IMR-90 (cell line): Measurements from ENCODE around the gene SLC35F3. TPM values are rescaled to one million over a fixed set of nuclear protein-coding genes. Genes with fewer than 3 reads are reported as not detected.

Source experiments
- ATAC-seq: fragments of 200-7000 bp; cut with Tn5 transposase; 2 replicates; pipeline ENCODE4 v1.9.1; 2020; ENCODE audit warnings: low read depth, mild to moderate bottlenecking, moderate library complexity
- BruUV-seq: library from RNA; stranded (reverse); fragments of 400-500 nt; replicated peaks from 2 replicates; lab custom pipeline; 2021; lab: Mats Ljungman, UMichigan
- CTCF ChIA-PET: fragments of 300-600 bp; formaldehyde crosslinking; extraction: SDS; loops from one replicate; lab custom pipeline; 2021; ENCODE audit warnings: antibody characterized with exemption; lab: Yijun Ruan, JAX
- POLR2A ChIA-PET: fragments of 300-600 bp; sonication (Branson Sonifier 250); formaldehyde crosslinking; loops from one replicate; lab custom pipeline; 2022; ENCODE audit warnings: antibody characterized with exemption; ENCODE audit not compliant: unreplicated experiment; lab: Charles Lee
- DNase-seq: peaks from one replicate; pipeline ENCODE4 v3.0.0; 2013
- H2AFZ ChIP-seq: replicated peaks from 2 replicates; pipeline ENCODE3; 2013; ENCODE audit warnings: low read length, mild to moderate bottlenecking; ENCODE audit not compliant: poor library complexity
- H2AK5ac ChIP-seq: 2 replicates; pipeline ENCODE4 v1.6.1; 2013; ENCODE audit warnings: low read depth, low read length, inconsistent platforms
- H2AK9ac ChIP-seq: replicated peaks from 2 replicates; pipeline ENCODE3; 2013; ENCODE audit warnings: mild to moderate bottlenecking, low read depth, low read length, moderate library complexity; ENCODE audit not compliant: poor library complexity
- H2BK120ac ChIP-seq: 2 replicates; pipeline ENCODE4 v1.6.1; 2013; ENCODE audit warnings: low read depth, low read length, inconsistent platforms
- H2BK15ac ChIP-seq: 3 replicates; pipeline ENCODE4 v1.6.1; 2013; ENCODE audit warnings: low read depth, low read length, inconsistent platforms
- H2BK20ac ChIP-seq: 2 replicates; pipeline ENCODE4 v1.6.1; 2013; ENCODE audit warnings: low read depth, mild to moderate bottlenecking, inconsistent platforms, low read length, moderate library complexity
- H2BK5ac ChIP-seq: 2 replicates; pipeline ENCODE4 v1.6.1; 2013; ENCODE audit warnings: mild to moderate bottlenecking, low read depth, low read length, inconsistent platforms; ENCODE audit not compliant: poor library complexity, severe bottlenecking
- H3K14ac ChIP-seq: replicated peaks from 2 replicates; pipeline ENCODE4 v1.6.1; 2013; ENCODE audit warnings: low read depth, low read length, inconsistent platforms
- H3K18ac ChIP-seq: 2 replicates; pipeline ENCODE4 v1.6.1; 2013; ENCODE audit warnings: low read depth, low read length, control low read depth
- H3K23ac ChIP-seq: 2 replicates; pipeline ENCODE4 v1.6.1; 2013; ENCODE audit warnings: low read depth, low read length, inconsistent platforms
- H3K27ac ChIP-seq: 2 replicates; pipeline ENCODE4 v1.5.1; 2013; ENCODE audit warnings: mild to moderate bottlenecking, control low read depth, low read length; ENCODE audit not compliant: insufficient read depth
- H3K27me3 ChIP-seq: 2 replicates; pipeline ENCODE4 v1.6.1; 2013; ENCODE audit warnings: low read length; ENCODE audit not compliant: control insufficient read depth, insufficient read depth
- H3K36me3 ChIP-seq: 2 replicates; pipeline ENCODE4 v1.6.1; 2013; ENCODE audit warnings: low read length, mixed read lengths; ENCODE audit not compliant: control insufficient read depth, insufficient read depth
- H3K4ac ChIP-seq: 2 replicates; pipeline ENCODE4 v1.6.1; 2013; ENCODE audit warnings: low read depth, low read length, inconsistent platforms
- H3K4me1 ChIP-seq: 2 replicates; pipeline ENCODE4 v1.6.1; 2013; ENCODE audit warnings: low read length, mixed read lengths; ENCODE audit not compliant: control insufficient read depth, insufficient read depth
- H3K4me2 ChIP-seq: 2 replicates; pipeline ENCODE4 v1.6.1; 2013; ENCODE audit warnings: low read depth, mild to moderate bottlenecking, control low read depth, low read length, moderate library complexity
- H3K4me3 ChIP-seq: 2 replicates; pipeline ENCODE4 v1.5.1; 2013; ENCODE audit warnings: low read depth, mild to moderate bottlenecking, control low read depth, low read length, moderate library complexity; ENCODE audit not compliant: insufficient read depth
- H3K56ac ChIP-seq: 2 replicates; pipeline ENCODE4 v1.6.1; 2013; ENCODE audit warnings: low read length, inconsistent platforms; ENCODE audit not compliant: insufficient read depth; ENCODE audit errors: extremely low read depth
- H3K79me1 ChIP-seq, 2 experiments: 2 replicates each; pipeline ENCODE4 v1.6.1; 2013; ENCODE audit warnings: low read length in 2 of 2, inconsistent platforms in 1 of 2, low read depth in 1 of 2
- H3K9ac ChIP-seq: 2 replicates; pipeline ENCODE4 v1.6.1; 2013; ENCODE audit warnings: low read depth, low read length, control low read depth
- H3K9me1 ChIP-seq: 2 replicates; pipeline ENCODE4 v1.6.1; 2013; ENCODE audit warnings: low read length, inconsistent platforms; ENCODE audit not compliant: insufficient read depth
- H3K9me3 ChIP-seq: 2 replicates; pipeline ENCODE4 v1.6.1; 2013; ENCODE audit warnings: low read length; ENCODE audit not compliant: control insufficient read depth, insufficient read depth
- H4K20me1 ChIP-seq: 2 replicates; pipeline ENCODE4 v1.6.1; 2013; ENCODE audit warnings: low read length, inconsistent platforms; ENCODE audit not compliant: insufficient read depth
- H4K5ac ChIP-seq: 2 replicates; pipeline ENCODE4 v1.6.1; 2013; ENCODE audit warnings: mild to moderate bottlenecking, low read depth, low read length, control low read depth
- H4K8ac ChIP-seq, 2 experiments: 2 replicates each; pipeline ENCODE4 v1.6.1; 2013; ENCODE audit warnings: low read depth in 2 of 2, low read length in 2 of 2, control low read depth in 1 of 2, inconsistent platforms in 1 of 2
- H4K91ac ChIP-seq: 2 replicates; pipeline ENCODE4 v1.6.1; 2013; ENCODE audit warnings: low read depth, low read length, inconsistent platforms; ENCODE audit not compliant: insufficient read depth
- CHD1 ChIP-seq: IDR thresholded peaks from 2 replicates; pipeline ENCODE4 v1.6.1; 2012; ENCODE audit warnings: low read depth, low read length, improper control_type of control experiment
- CTCF ChIP-seq: conservative IDR thresholded peaks from 2 replicates; pipeline ENCODE4 v1.5.1; 2012; ENCODE audit warnings: mild to moderate bottlenecking, low read depth, low read length, improper control_type of control experiment
- MAFK ChIP-seq: IDR thresholded peaks from 2 replicates; pipeline ENCODE4 v1.6.1; 2012; ENCODE audit warnings: low read depth, low read length, improper control_type of control experiment
- MXI1 ChIP-seq: IDR thresholded peaks from 2 replicates; pipeline ENCODE4 v1.6.1; 2012; ENCODE audit warnings: low read depth, mild to moderate bottlenecking, low read length, moderate library complexity, borderline replicate concordance
- NFE2L2 ChIP-seq: fragments of 150-350 bp; IDR thresholded peaks from 2 replicates; pipeline ENCODE4 v1.6.1; 2016; ENCODE audit warnings: low read depth, mild to moderate bottlenecking, low read length
- RFX5 ChIP-seq: IDR thresholded peaks from 2 replicates; pipeline ENCODE4 v1.8.0; 2012; ENCODE audit warnings: low read depth, mild to moderate bottlenecking, low read length, moderate library complexity
- SMC3 ChIP-seq: fragments of 150-350 bp; IDR thresholded peaks from 2 replicates; pipeline ENCODE4 v1.6.1; 2016; ENCODE audit warnings: low read depth, mild to moderate bottlenecking, antibody characterized with exemption, low read length, moderate library complexity
- dilution Hi-C: fragments of 300-500 bp; cut with HindIII; formaldehyde crosslinking; loops from one replicate; pipeline ENCODE4 v1.14.3; 2018; ENCODE audit warnings: low sequenced_read_pairs; ENCODE audit not compliant: unreplicated experiment
- in situ Hi-C: fragments of 300-500 bp; cut with MboI; formaldehyde crosslinking; loops from 3 replicates; pipeline ENCODE4 v1.14.3; 2019; ENCODE audit warnings: low sequenced_read_pairs, inconsistent platforms, mixed read lengths
- intact Hi-C: fragments of 100-400 bp; cut with micrococcal nuclease; formaldehyde crosslinking; loops from 2 replicates; pipeline ENCODE4 v1.10.0; 2022
- polyA plus RNA-seq, 3 experiments: library from polyadenylated mRNA; depleted of rRNA; stranded (reverse); fragments of >200 nt; gene quantifications; 2 replicates each; pipeline ENCODE4 v1.2.3, GENCODE V29; 2012; ENCODE audit warnings: low replicate concordance in 1 of 3
- total RNA-seq: library from RNA; depleted of rRNA; stranded (reverse); fragments of >200 nt; gene quantifications from 2 replicates; pipeline ENCODE4 v1.2.3, GENCODE V29; 2012

The SLC35F3 gene
- total and polyA plus RNA-seq, 2 of the 4 experiments (the other 2 are of a cell fraction) = under 0.01 to 0.17 TPM

- TF ChIP-seq MAFK (no peak), CTCF (no peak), NFE2L2 (no peak), CHD1 (no peak)
Measured at GRCh38 chr1:234044079-234044478, 139.6 kb downstream of the SLC35F3 start (continued).

- Histone ChIP-seq H2AK9ac (no peak overlapping the region), H3K14ac (no peak overlapping the region), H2BK20ac (no peak overlapping the region), H3K9me1 (no peaks in the 10 kb centered on the region), H3K4me1 (no peaks in the 10 kb centered on the region), H3K4me2 (no peak overlapping the region), H2AK5ac (no peak overlapping the region), H2BK5ac (no peak overlapping the region), H2AFZ (no peak overlapping the region), H3K36me3 (no peaks in the 10 kb centered on the region), H3K4ac (no peak overlapping the region), H4K20me1 (no peaks in the 10 kb centered on the region), H3K9me3 (no peaks in the 10 kb centered on the region), H4K8ac (no peak overlapping the region), H4K5ac (no peak overlapping the region), H4K91ac (no peak overlapping the region), H3K79me1 (no peaks in the 10 kb centered on the region), H3K27me3 (no peaks in the 10 kb centered on the region), H3K4me3 (no peak overlapping the region), H2BK120ac (no peak overlapping the region), H3K9ac (no peak overlapping the region), H3K23ac (no peak overlapping the region), H3K18ac (no peak overlapping the region), H2BK15ac (no peak overlapping the region), H3K27ac (no peak overlapping the region), H3K56ac (no peak overlapping the region)
- intact Hi-C loops (no loop called here), in situ Hi-C loops (no loop called here), dilution Hi-C loops (no loop called here)
- no peak for ATAC-seq
- no TSS peak for BruUV-seq
- no peak for DNase-seq
- ChIA-PET POLR2A (no interaction called here), CTCF (no interaction called here)
- TF ChIP-seq CTCF (no peak), MAFK (no peak), RFX5 (no peak), MXI1 (no peak), SMC3 (no peak)
Measured at GRCh38 chr1:234047123-234047522, 142.6 kb downstream of the SLC35F3 start.
